OCI-LY7 (cell line): ENCODE data around the gene POU2AF1.

ENCODE experiments used
- EZH2phosphoT487 ChIP-seq: fragments of 200-600 bp; sonication (generic); IDR thresholded peaks from 2 replicates; pipeline ENCODE4 v1.6.1; 2018; ENCODE audit warnings: low read depth, borderline replicate concordance, mild to moderate bottlenecking, mixed run types, antibody characterized with exemption, low read length, moderate library complexity, mixed read lengths
- TF ChIP-seq, protein P1 (sequence below): fragments of 200-600 bp; sonication (generic); conservative IDR thresholded peaks from 2 replicates; pipeline ENCODE4 v1.5.1; 2014; ENCODE audit warnings: mild to moderate bottlenecking, antibody characterized with exemption, low read length, moderate library complexity, mixed read lengths

DNA sequence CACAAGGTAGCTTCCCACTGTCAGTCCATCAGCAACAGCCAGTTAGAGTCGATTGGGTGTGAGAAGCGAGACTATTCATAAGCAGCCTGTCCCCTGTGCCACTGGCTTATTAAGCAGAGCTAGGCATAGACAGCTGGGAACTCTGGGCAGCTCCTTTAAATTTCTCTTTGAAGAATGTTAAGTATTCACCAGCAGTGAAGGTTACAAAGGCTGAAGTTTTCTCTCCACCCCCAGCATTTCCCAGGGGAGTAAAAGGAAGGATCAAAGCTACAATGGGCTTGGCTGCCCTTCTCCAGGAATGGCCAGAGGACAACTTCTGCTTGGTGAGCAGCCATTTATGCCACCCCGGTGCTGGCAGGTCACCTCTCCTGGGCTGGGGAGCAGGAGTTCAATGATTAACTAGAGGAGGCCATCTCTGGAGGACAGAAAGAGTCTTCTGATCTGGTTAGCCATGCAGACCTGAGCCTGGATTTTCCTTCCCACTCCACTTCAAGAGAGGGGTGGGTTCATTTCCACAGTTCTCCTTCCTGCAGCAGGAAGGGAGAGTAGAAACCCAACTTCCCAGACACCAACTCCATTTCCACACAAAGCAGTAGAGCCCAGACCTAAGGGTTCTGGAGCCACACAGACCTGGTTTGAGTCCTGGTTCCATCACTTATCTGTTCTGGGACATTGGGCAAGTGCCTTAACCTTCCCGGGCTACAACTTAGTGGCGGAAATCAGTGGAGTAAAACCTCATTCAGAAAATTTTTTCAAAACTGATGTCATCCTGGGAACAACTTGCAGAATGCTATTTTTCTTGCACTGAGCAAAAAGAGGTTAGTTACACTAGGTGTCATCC lies 58.1 kb downstream of the POU2AF1 start:
- TF ChIP-seq, protein P1, sequence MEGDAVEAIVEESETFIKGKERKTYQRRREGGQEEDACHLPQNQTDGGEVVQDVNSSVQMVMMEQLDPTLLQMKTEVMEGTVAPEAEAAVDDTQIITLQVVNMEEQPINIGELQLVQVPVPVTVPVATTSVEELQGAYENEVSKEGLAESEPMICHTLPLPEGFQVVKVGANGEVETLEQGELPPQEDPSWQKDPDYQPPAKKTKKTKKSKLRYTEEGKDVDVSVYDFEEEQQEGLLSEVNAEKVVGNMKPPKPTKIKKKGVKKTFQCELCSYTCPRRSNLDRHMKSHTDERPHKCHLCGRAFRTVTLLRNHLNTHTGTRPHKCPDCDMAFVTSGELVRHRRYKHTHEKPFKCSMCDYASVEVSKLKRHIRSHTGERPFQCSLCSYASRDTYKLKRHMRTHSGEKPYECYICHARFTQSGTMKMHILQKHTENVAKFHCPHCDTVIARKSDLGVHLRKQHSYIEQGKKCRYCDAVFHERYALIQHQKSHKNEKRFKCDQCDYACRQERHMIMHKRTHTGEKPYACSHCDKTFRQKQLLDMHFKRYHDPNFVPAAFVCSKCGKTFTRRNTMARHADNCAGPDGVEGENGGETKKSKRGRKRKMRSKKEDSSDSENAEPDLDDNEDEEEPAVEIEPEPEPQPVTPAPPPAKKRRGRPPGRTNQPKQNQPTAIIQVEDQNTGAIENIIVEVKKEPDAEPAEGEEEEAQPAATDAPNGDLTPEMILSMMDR: no peak
- no peak for TF ChIP-seq EZH2phosphoT487
